SJCRH30 (cell line): Measurements from ENCODE around the gene MYH11. TPM values are rescaled to one million over a fixed set of nuclear protein-coding genes. Genes with fewer than 3 reads are reported as not detected.
"Not testable (repeated sequence)": the region's sequence is repeated elsewhere in the genome, so short reads cannot be mapped to it uniquely, and the experiment has no call there.

ENCODE experiments used
- DNase-seq, 2 experiments: peaks; one replicate each; pipeline ENCODE4 v3.0.0-alpha.2; 2015 to 2020
- H3K27ac ChIP-seq: fragments of 250-450 bp; sonication (Bioruptor Pico); 2 replicates; pipeline ENCODE4 v1.5.1; 2020; ENCODE audit warnings: mild to moderate bottlenecking, moderate library complexity
- H3K27me3 ChIP-seq: fragments of 250-450 bp; sonication (Bioruptor Pico); 2 replicates; pipeline ENCODE4 v1.5.1; 2020; ENCODE audit warnings: mild to moderate bottlenecking, moderate library complexity
- H3K36me3 ChIP-seq: fragments of 250-450 bp; sonication (Bioruptor Pico); 2 replicates; pipeline ENCODE4 v1.5.1; 2020; ENCODE audit warnings: mild to moderate bottlenecking, moderate library complexity
- H3K4me1 ChIP-seq: fragments of 250-450 bp; sonication (Bioruptor Pico); 2 replicates; pipeline ENCODE4 v1.5.1; 2020; ENCODE audit warnings: mild to moderate bottlenecking, moderate library complexity
- H3K4me3 ChIP-seq: fragments of 250-450 bp; sonication (Bioruptor Pico); 2 replicates; pipeline ENCODE4 v1.5.1; 2020; ENCODE audit warnings: mild to moderate bottlenecking, moderate library complexity
- H3K9me3 ChIP-seq: fragments of 250-450 bp; sonication (Bioruptor Pico); replicated peaks from 2 replicates; pipeline ENCODE4 v1.5.1; 2020; ENCODE audit warnings: mild to moderate bottlenecking, moderate library complexity
- total RNA-seq: library from RNA; depleted of rRNA; stranded (reverse); fragments of >200 nt; shearing (Covaris generic); gene quantifications from 2 replicates; pipeline ENCODE4 v1.2.3, GENCODE V29; 2014

Gene MYH11
- total RNA-seq, 1 experiment from 2014 or later, result 0.08 TPM

DNA sequence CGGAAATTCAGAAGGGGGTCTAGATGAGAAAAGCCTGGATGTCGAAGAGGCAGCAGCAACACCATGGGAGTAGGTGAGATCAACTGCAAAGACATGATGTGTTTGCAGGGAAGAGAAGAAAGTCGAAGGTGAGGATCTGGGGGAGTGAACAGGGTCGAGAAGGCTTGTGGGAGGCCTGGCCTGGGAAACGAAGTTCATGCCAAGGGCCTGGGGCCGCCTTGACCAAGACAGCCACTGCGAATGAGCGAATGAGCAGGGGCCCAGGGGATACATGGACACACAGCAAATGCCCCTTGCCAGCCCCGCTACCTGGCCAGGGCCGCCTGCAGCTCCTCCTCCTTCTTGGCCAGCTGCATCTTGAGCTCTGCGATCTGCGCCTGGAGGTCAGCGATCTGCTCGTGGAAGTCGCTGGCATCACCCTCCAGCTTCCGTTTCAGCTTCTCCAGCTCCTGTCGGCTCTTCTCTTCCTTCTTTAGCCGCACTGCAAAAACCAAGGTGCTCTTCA is 119.6 kb downstream of the MYH11 start:
- Histone ChIP-seq H3K4me1 (peaks cover 10% of the 10 kb centered on the region), H3K36me3 (no peaks in the 10 kb centered on the region), H3K27me3 (no peaks in the 10 kb centered on the region), H3K4me3 (no peak overlapping the region), H3K9me3 (no peaks in the 10 kb centered on the region), H3K27ac (no peak overlapping the region)
- no peak for DNase-seq

DNA sequence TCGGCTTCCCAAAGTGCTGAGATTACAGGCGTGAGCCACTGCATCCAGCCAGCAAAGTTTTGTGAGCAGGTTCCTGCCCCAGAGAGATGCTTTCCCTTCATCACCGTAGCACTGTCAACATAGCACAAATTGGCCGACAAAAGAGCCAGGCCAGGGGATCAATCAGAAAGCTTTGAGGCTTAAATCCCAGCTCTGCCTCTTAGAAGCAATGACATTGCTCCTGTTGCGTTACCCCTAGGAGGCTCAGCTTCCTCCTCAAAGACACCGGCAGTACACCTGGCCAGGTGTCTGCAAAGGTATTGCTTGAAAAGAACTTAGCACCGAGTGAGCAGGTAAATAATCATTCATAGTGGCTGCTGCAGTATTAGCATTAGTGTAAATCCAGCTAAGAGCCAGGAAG is 120.3 kb downstream of the MYH11 start:
- Histone ChIP-seq H3K4me1 (peaks cover 10% of the 10 kb centered on the region), H3K9me3 (no peaks in the 10 kb centered on the region), H3K36me3 (no peaks in the 10 kb centered on the region), H3K27ac (no peak overlapping the region), H3K4me3 (no peak overlapping the region), H3K27me3 (no peaks in the 10 kb centered on the region)
- DNase-seq, result no peak

DNA sequence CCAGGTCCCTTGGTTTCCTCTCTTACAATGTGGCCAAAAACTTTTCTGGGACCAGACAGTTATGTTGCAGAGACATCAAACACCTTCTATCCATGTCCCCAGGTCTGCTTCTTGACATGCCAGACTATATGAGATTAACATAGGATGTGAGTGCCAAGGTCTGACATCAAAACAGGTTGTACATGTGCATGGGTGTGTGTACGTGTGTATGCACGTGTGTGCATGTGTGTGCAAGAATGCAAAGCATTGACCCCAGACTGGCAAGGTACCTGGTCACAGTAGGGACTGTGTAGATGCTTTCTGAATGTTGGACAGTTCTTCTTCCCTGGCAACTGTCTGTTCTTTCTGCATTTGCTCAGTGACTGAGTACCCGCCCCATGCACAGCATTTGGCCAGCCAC is 121.2 kb downstream of the MYH11 start:
- H3K27ac ChIP-seq, result no peak overlapping the region
- no peaks in the 10 kb centered on the region for H3K9me3 ChIP-seq
- no peak for DNase-seq
- no peaks in the 10 kb centered on the region for H3K36me3 ChIP-seq
- no peaks in the 10 kb centered on the region for H3K27me3 ChIP-seq
- H3K4me3 ChIP-seq, result no peak overlapping the region
- peaks cover 10% of the 10 kb centered on the region for H3K4me1 ChIP-seq

DNA sequence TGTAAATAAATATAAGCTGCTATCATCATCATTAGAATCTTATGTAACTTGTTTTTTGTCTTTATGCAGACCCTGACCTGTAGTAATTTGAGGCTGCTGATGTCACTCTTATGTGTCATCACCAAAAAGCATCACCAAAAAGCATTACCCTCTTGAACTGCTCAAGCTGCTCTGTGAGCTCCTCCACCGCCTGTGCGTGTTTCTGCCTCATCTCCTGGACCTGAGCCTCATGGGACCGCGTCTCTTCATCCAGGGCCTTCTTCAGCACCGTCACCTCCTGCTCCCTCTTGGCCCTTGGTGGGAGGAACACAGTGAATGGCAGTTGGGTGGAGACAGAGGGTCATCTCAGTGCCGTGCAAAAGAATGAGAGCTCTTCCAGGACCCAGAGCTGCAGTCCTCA is 124.4 kb downstream of the MYH11 start:
- Histone ChIP-seq H3K4me3 (no peak overlapping the region), H3K27ac (no peak overlapping the region), H3K4me1 (no peaks in the 10 kb centered on the region), H3K36me3 (no peaks in the 10 kb centered on the region), H3K9me3 (no peaks in the 10 kb centered on the region), H3K27me3 (no peaks in the 10 kb centered on the region)
- DNase-seq, result no peak

DNA sequence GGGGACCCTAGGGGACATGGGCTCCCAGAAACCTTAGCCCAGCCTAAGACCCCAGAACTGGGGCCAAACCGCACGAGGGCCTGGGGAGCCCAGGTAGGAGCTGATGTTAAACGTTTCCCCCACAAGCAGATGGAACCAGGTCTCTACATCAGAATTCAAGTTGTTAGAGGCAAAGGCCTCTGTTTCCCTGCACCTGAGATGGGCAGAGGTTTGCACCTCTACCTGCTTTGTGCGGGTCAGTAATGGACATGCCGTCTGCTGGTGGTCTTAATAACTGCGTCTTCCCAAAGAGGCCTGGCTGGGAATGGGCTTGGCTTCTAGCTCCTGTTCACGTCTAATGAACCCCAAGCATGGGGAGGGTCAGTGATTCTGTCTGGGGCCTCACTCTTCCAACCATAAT is 127.7 kb downstream of the MYH11 start:
- Histone ChIP-seq H3K9me3 (no peaks in the 10 kb centered on the region), H3K27ac (no peak overlapping the region), H3K4me3 (no peak overlapping the region), H3K4me1 (no peaks in the 10 kb centered on the region), H3K36me3 (no peaks in the 10 kb centered on the region), H3K27me3 (no peaks in the 10 kb centered on the region)
- no peak for DNase-seq

DNA sequence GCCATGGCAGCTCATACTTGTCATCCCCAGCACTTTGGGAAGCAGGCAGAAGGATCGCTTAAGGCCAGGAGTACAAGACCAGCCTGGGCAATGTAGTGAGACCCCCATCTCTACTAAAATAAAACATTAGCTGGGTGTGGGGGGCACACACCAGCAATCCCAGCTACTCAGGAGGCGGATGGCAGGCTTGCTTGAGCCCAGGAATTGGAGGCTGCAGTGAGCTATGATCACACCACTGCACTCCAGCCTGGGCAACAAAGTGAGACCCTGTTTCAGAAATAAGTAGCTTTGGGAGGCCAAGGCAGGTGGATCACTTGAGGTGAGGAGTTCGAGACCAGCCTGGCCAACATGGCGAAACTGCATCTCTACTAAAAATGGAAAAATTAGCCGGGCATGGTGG is 129.1 kb downstream of the MYH11 start:
- not testable (repeated sequence) for H3K4me3 ChIP-seq, H3K9me3 ChIP-seq, H3K27me3 ChIP-seq, H3K36me3 ChIP-seq, H3K27ac ChIP-seq, DNase-seq, H3K4me1 ChIP-seq

DNA sequence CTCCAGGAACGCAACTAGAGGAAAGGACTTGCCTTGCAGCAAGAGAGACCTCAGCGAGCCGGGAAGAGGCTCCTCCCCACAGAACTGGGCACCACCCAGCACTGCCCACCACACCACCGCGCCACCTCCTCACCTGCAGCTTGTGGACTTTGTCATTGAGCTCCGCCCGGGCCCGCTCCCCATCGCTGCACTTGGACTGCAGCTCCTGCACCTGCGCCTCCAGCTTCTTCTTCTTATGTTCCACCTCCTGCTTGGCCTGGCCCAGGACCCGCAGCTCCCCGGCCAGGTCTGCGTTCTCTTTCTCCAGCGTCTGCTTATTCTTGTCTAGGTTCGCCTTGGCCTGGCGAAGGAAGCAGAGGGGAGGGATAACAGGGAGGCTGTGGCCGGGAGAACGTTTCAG is 130.1 kb downstream of the MYH11 start:
- H3K36me3 ChIP-seq, result no peaks in the 10 kb centered on the region
- H3K27me3 ChIP-seq, result no peaks in the 10 kb centered on the region
- no peak overlapping the region for H3K4me3 ChIP-seq
- no peaks in the 10 kb centered on the region for H3K4me1 ChIP-seq
- DNase-seq, result no peak
- H3K9me3 ChIP-seq, result no peaks in the 10 kb centered on the region
- no peak overlapping the region for H3K27ac ChIP-seq

DNA sequence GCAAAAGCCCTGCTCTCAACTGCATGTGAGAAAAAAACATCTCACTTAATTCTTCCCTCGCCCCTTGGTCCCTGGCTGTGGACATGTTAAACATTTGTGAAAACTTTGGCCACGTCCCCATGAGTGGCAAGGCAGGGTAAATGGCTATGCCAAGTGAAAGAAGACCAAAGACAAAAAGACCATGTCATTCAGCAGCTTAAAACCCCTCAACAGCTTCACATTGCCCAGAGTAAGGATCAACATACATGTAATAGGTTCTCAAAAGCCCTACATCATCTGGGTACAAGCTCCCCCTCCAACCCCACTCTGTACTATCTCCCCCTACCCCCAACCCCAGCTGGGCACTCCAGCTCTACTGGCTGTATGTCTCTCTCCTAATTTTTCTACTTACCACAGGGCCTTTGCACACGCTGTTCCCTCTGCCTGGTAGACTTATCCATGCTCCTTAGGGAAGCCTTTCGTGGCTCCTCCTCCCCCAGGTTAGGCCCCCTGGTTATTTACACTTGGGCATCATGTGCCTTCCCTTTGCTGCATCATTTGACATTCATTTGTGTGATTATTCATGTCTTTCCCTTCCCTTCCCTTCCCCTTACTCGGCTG is 131.1 kb downstream of the MYH11 start:
- H3K27me3 ChIP-seq, result no peaks in the 10 kb centered on the region
- H3K36me3 ChIP-seq, result no peaks in the 10 kb centered on the region
- DNase-seq, result no peak
- H3K4me1 ChIP-seq, result no peaks in the 10 kb centered on the region
- H3K27ac ChIP-seq, result no peak overlapping the region
- H3K9me3 ChIP-seq, result no peaks in the 10 kb centered on the region
- no peak overlapping the region for H3K4me3 ChIP-seq

DNA sequence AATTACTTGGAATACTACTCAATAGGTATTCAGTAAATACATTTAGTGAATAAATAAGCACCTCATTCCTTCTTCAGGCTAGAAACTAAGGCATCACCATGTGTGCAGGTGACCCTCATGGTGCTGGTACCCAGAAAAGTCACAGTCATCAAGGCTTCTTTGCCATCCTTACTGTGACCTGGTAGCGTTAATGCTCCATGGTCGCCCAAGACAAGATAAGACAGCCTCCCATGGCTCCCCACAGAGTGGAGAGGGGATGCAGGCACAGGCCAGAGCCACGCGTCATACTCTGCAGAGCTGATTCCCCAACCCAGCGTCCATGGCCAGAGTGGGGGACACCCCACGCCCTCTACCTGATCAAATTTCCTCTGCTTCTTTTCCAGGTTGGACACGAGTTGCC is 133.0 kb downstream of the MYH11 start:
- H3K27ac ChIP-seq, result no peak overlapping the region
- no peaks in the 10 kb centered on the region for H3K4me1 ChIP-seq
- H3K4me3 ChIP-seq, result no peak overlapping the region
- H3K27me3 ChIP-seq, result no peaks in the 10 kb centered on the region
- H3K9me3 ChIP-seq, result no peaks in the 10 kb centered on the region
- no peak for DNase-seq
- no peaks in the 10 kb centered on the region for H3K36me3 ChIP-seq

DNA sequence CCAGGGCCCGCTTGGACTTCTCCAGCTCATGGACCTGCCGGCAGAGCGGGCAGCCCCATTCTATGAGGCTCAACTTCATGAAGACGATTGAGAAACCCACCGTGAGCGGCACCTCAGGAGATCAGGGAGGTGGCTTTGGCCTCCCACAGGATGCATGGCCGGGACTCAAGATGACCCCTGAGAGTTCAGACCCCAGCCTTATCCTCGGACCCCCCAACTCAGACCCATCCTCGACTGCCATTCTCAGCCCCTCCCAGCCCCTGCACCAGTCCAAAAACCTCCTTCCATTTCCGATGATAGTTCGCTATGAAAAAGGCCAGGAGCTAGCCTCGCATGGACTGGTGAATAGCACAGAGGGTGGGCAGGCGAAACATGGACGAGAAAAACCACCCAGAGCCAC is 135.8 kb downstream of the MYH11 start:
- DNase-seq, result no peak
- Histone ChIP-seq H3K4me1 (no peaks in the 10 kb centered on the region), H3K36me3 (no peaks in the 10 kb centered on the region), H3K4me3 (no peak overlapping the region), H3K27ac (no peak overlapping the region), H3K27me3 (no peaks in the 10 kb centered on the region), H3K9me3 (no peaks in the 10 kb centered on the region)

DNA sequence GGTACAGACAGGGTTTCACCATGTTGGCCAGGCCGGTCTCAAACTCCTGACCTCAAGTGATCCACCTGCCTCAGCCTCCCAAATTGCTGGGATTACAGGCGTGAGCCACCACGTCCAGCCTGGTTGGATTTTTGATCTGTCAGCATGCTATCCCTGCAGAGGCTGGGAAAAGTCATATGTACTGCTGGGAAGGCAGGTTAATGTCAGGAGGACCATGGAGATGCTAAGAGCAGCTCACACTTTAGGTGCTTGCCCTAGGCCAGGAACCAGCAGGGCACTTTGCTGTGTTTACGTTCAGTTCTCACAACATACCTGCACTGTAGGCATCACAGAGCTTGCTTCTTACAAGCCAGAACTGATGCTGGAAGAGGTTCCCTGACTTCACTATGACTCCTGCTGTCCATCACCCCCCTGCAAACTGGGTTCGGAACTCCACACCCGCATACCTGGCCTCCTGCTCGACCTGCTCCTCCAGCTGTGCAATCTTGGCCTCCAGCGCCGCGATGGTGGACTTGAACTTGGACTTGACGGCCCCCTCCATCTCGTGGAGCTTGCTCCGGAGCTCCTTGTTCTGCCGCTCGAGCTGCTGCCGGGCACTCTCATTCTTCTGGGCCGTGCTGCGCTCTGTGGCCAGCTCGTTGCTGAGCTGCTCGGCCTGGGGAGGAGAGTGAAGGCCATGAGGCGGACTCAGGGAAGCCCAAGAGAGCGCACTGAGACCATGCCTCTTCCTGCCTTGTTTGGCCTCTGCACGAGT is 140.0 kb downstream of the MYH11 start:
- Histone ChIP-seq H3K27ac (no peak overlapping the region), H3K4me3 (no peak overlapping the region), H3K27me3 (no peaks in the 10 kb centered on the region), H3K36me3 (no peaks in the 10 kb centered on the region), H3K4me1 (no peaks in the 10 kb centered on the region), H3K9me3 (no peaks in the 10 kb centered on the region)
- DNase-seq, result no peak

DNA sequence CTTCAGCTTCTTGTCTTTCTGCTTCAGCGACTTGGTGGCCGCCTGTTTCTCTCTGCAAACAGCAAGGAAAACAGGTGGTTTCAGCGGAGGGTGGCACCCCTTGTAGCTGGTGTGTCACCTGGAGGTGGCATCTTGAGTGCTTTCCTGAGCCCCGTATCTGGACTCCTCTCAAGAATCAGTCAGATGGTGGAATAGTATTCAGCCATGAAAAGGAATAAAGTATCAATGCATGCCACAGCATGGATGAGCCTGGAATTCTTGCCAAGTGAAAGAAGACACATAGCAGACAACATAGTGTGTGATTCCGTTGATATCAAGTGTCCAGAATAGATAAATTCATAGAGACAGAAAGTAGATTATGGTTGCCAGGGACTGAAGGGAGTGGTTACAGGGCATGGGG is 141.6 kb downstream of the MYH11 start:
- no peak overlapping the region for H3K27ac ChIP-seq
- H3K27me3 ChIP-seq, result no peaks in the 10 kb centered on the region
- no peaks in the 10 kb centered on the region for H3K4me1 ChIP-seq
- H3K4me3 ChIP-seq, result no peak overlapping the region
- no peak for DNase-seq
- H3K9me3 ChIP-seq, result no peaks in the 10 kb centered on the region
- H3K36me3 ChIP-seq, result no peaks in the 10 kb centered on the region

DNA sequence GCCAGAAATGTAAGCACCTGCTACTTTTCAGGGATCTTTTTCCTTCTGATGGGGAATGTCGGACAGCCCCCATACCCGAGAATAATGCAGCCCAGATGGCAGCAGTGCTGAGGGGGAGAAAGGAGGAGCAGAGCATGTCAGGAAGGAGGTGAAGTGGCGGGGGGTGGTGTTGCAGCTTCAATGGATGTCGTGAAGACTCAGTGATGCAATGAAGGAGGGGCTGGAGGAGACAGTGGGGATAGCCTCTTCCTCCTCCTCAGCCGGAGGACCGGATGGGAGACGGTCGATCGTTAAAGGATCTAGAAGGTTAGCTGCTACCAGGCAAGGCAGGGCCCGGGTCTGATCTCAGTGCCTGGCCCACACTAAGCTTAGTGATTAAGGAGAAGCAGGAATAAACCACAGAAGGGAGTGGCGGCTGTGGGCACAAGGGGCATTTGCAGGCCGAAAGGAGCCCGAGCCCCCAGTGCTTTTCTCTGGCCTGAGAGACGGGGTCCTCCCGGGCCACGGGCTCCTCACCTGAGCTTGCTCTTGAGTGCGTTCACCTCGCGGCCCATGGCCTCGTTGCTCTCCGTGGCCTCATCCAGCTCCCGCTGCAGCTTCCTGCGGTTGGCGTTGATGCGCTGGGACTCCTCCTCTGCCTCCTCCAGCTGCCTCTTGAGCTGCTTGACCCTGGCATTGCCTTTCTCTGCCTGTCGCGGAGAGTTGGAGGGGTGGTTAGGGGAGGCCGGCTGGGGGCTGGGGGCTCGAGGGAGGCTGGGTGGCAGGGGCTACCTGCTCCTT is 142.2 kb downstream of the MYH11 start:
- H3K9me3 ChIP-seq, result no peaks in the 10 kb centered on the region
- H3K27me3 ChIP-seq, result no peaks in the 10 kb centered on the region
- no peak for DNase-seq
- no peaks in the 10 kb centered on the region for H3K36me3 ChIP-seq
- no peaks in the 10 kb centered on the region for H3K4me1 ChIP-seq
- H3K27ac ChIP-seq, result no peak overlapping the region
- no peak overlapping the region for H3K4me3 ChIP-seq

DNA sequence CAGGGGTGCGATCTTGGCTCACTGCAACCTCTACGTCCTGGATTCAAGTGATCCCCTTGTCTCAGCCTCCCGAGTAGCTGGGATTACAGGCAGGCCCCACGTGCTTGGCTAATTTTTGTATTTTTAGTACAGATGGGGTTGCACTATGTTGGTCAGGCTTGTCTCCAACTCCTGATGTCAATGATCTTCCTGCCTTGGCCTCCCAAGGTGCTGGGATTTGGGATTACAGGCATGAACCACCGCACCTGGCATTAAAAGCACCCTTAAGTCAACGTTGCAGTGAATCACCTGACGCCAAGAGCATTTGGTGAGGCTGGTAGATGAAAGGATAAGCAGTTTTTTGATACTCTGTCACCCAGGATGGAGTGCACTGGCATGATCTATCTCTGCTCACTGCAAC is 147.8 kb downstream of the MYH11 start:
- Histone ChIP-seq H3K27ac (no peak overlapping the region), H3K36me3 (no peaks in the 10 kb centered on the region; the same call in 1 of the 2 replicates), H3K9me3 (no peaks in the 10 kb centered on the region), H3K4me3 (no peak overlapping the region), H3K27me3 (no peaks in the 10 kb centered on the region), H3K4me1 (no peaks in the 10 kb centered on the region)
- DNase-seq, result no peak

DNA sequence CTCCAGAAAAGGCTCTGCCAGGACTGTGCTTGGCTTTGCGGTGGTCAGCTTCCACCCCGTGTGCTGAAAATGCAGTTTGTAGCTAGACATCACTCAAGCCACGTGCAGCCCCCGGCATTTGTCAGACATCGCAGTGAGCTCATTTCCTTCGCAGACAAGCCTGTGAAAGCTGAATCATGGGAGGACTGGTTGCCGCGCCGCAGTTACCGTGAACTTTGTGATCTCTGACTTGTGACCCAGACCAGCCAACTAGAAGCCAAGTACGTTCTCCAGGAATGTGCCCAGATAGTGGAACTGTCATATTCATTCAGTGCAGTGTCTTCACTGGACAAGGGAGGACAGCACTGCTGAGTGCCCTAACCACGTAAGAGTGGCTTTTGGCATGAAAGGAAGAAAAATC is 148.7 kb downstream of the MYH11 start:
- DNase-seq, result no peak
- Histone ChIP-seq H3K36me3 (no peaks in the 10 kb centered on the region; the same call in 1 of the 2 replicates), H3K9me3 (no peaks in the 10 kb centered on the region), H3K27ac (no peak overlapping the region), H3K4me3 (no peak overlapping the region), H3K4me1 (no peaks in the 10 kb centered on the region), H3K27me3 (no peaks in the 10 kb centered on the region)
